ENCODE data around the gene DNAJB9.

DNA sequence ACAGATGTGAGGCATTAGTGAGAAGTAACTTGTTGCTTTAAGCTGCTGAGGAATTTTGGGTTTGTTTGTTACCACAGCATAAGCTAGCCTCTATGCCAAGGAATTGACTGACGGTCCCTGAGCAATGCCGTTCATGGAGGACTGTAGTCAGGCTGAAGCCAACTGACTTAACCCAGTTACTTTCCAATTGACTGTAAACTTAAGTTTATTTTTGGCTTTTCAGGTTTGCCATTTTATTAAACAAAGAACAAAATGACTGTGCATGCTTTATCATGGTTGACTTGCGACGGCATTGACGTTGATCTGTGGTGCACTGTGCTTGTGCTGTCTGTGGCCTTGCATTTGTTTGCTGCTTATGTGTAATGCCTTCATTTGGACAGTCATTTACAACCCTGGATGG lies 53.5 kb downstream of the DNAJB9 start:
- TF ChIP-seq POLR2A (IDR thresholded peaks at IDR 0.05; ENCODE audit: low read depth) (no peak), CTCF (IDR thresholded peaks at IDR 0.05) (no peak), POLR2AphosphoS5 (IDR thresholded peaks at IDR 0.05) (no peak)
